Measurements from ENCODE around the gene ANKRD18A. TPM values are rescaled to one million over a fixed set of nuclear protein-coding genes. Genes with fewer than 3 reads are reported as not detected.
A peak's percentile ranks its signal among the peaks of the same experiment; 100 is the strongest.
"Not testable (repeated sequence)": the region's sequence is repeated elsewhere in the genome, so short reads cannot be mapped to it uniquely, and the experiment has no call there.

Gene ANKRD18A
- total and polyA plus RNA-seq, 2 donors (not counting 3 experiments of a cell fraction or from before 2014, with no cell fraction given) = 3.2 TPM; not detected in 1

- DNase-seq (ENCODE audit: low read depth, low spot score) (no peak), FAIRE-seq (no peak)
- H3K4me1 ChIP-seq (ENCODE audit: control insufficient read depth, extremely low read depth, insufficient read depth, low read length) = peaks cover 21% of the 10 kb centered on the region
- H3K9me3 ChIP-seq (replicated peaks; ENCODE audit: control insufficient read depth, insufficient read depth, low read length) = no peaks in the 10 kb centered on the region
- peak; percentile 72 for TF ChIP-seq EZH2 (IDR thresholded peaks at IDR 0.05; ENCODE audit: borderline replicate concordance, low read depth, low read length, severe bottlenecking)
- no peak for TF ChIP-seq MYC (IDR thresholded peaks at IDR 0.05; ENCODE audit: low read depth, low read length)
- H3K4me3 ChIP-seq (replicated peaks in 1 of 3; ENCODE audit: insufficient read depth in 1 of 3, low read depth in 1 of 3, low read length in 3 of 3) = peak overlapping the region; percentile 29 to 52 (median 41)
- H3K4me2 ChIP-seq (ENCODE audit: insufficient read depth, low read length) = peak overlapping the region; percentile 77
- intact Hi-C loops (cut with micrococcal nuclease) (loop anchor here (5.0 kb wide), 1 partner anchor 52 kb away; no protein-coding TSS in a partner anchor), dilution Hi-C loops (cut with MboI; ENCODE audit: extremely low pct_ligation_motif_present, low sequenced_read_pairs) (no loop called here)
- no peak overlapping the region for H3K9ac ChIP-seq (replicated peaks; ENCODE audit: extremely low read depth, insufficient read depth, low read length)
- H2AFZ ChIP-seq (ENCODE audit: low read depth, low read length) = peak overlapping the region; percentile 88
- no TSS peak for BruUV-seq (replicated peaks)
- H3K9me1 ChIP-seq (replicated peaks; ENCODE audit: control insufficient read depth, extremely low read depth, insufficient read depth, low read length) = no peaks in the 10 kb centered on the region
- no peak overlapping the region for H3K27ac ChIP-seq (ENCODE audit: insufficient read depth, low read depth, low read length)
- H3K36me3 ChIP-seq (ENCODE audit: control insufficient read depth in 2 of 2, extremely low read depth in 1 of 2, insufficient read depth in 2 of 2, low read length in 2 of 2) = no peaks in the 10 kb centered on the region
- ChIA-PET POLR2A (no interaction called here), CTCF (interaction anchor here (0.6 to 1.3 kb wide), 3 partner anchors 10 to 24 kb away, joined by 3 to 4 read pairs (median 4); no protein-coding TSS in a partner anchor)
- no peaks in the 10 kb centered on the region for H4K20me1 ChIP-seq (replicated peaks; ENCODE audit: control insufficient read depth, extremely low read depth, insufficient read depth, low read length)
- peaks cover 22 to 46% of the 10 kb centered on the region in 2 experiments for H3K27me3 ChIP-seq (ENCODE audit: control insufficient read depth in 2 of 2, insufficient read depth in 2 of 2, low read length in 2 of 2)
- no peaks in the 10 kb centered on the region for H3K79me2 ChIP-seq (ENCODE audit: control insufficient read depth, insufficient read depth, low read length)
Observed at GRCh38 chr9:38619556-38620447, 594 bp downstream of the ANKRD18A start.

- FAIRE-seq; H3K27me3 ChIP-seq (ENCODE audit: control insufficient read depth in 2 of 2, insufficient read depth in 2 of 2, low read length in 2 of 2): not testable (repeated sequence)
Observed at GRCh38 chr9:38598029-38598745, 22.2 kb downstream of the ANKRD18A start.

GRCh38 chr9:38595117-38595516 is 25.3 kb downstream of the ANKRD18A start:
- H3K27ac ChIP-seq (ENCODE audit: insufficient read depth, low read depth, low read length); BruUV-seq (replicated peaks); H3K9ac ChIP-seq (replicated peaks; ENCODE audit: extremely low read depth, insufficient read depth, low read length); POLR2A ChIA-PET; H3K27me3 ChIP-seq (ENCODE audit: control insufficient read depth in 2 of 2, insufficient read depth in 2 of 2, low read length in 2 of 2); H3K4me2 ChIP-seq (ENCODE audit: insufficient read depth, low read length); intact Hi-C loops (cut with micrococcal nuclease); H4K20me1 ChIP-seq (replicated peaks; ENCODE audit: control insufficient read depth, extremely low read depth, insufficient read depth, low read length); DNase-seq (ENCODE audit: low read depth, low spot score); dilution Hi-C loops (cut with MboI; ENCODE audit: extremely low pct_ligation_motif_present, low sequenced_read_pairs); H3K36me3 ChIP-seq (ENCODE audit: control insufficient read depth in 2 of 2, extremely low read depth in 1 of 2, insufficient read depth in 2 of 2, low read length in 2 of 2); H2AFZ ChIP-seq (ENCODE audit: low read depth, low read length); FAIRE-seq; H3K9me3 ChIP-seq (replicated peaks; ENCODE audit: control insufficient read depth, insufficient read depth, low read length); H3K4me3 ChIP-seq (replicated peaks in 1 of 3; ENCODE audit: insufficient read depth in 1 of 3, low read depth in 1 of 3, low read length in 3 of 3); CTCF ChIA-PET; H3K79me2 ChIP-seq (ENCODE audit: control insufficient read depth, insufficient read depth, low read length); H3K4me1 ChIP-seq (ENCODE audit: control insufficient read depth, extremely low read depth, insufficient read depth, low read length); H3K9me1 ChIP-seq (replicated peaks; ENCODE audit: control insufficient read depth, extremely low read depth, insufficient read depth, low read length): not testable (repeated sequence)

More at GRCh38 chr9:38598029-38598745, 22.2 kb downstream of the ANKRD18A start:
- H3K4me3 ChIP-seq (replicated peaks in 1 of 3; ENCODE audit: insufficient read depth in 1 of 3, low read depth in 1 of 3, low read length in 3 of 3); H3K4me1 ChIP-seq (ENCODE audit: control insufficient read depth, extremely low read depth, insufficient read depth, low read length); H3K9me3 ChIP-seq (replicated peaks; ENCODE audit: control insufficient read depth, insufficient read depth, low read length); H3K9me1 ChIP-seq (replicated peaks; ENCODE audit: control insufficient read depth, extremely low read depth, insufficient read depth, low read length); H3K79me2 ChIP-seq (ENCODE audit: control insufficient read depth, insufficient read depth, low read length); POLR2A ChIA-PET; H2AFZ ChIP-seq (ENCODE audit: low read depth, low read length); H3K4me2 ChIP-seq (ENCODE audit: insufficient read depth, low read length); dilution Hi-C loops (cut with MboI; ENCODE audit: extremely low pct_ligation_motif_present, low sequenced_read_pairs); H3K27ac ChIP-seq (ENCODE audit: insufficient read depth, low read depth, low read length); DNase-seq (ENCODE audit: low read depth, low spot score); CTCF ChIA-PET; H3K9ac ChIP-seq (replicated peaks; ENCODE audit: extremely low read depth, insufficient read depth, low read length); intact Hi-C loops (cut with micrococcal nuclease); H4K20me1 ChIP-seq (replicated peaks; ENCODE audit: control insufficient read depth, extremely low read depth, insufficient read depth, low read length); BruUV-seq (replicated peaks); H3K36me3 ChIP-seq (ENCODE audit: control insufficient read depth in 2 of 2, extremely low read depth in 1 of 2, insufficient read depth in 2 of 2, low read length in 2 of 2): not testable (repeated sequence)

Measured in endothelial cell of umbilical vein (primary cell).